H1 (cell line): Measurements from ENCODE around the gene CEP120. TPM values are rescaled to one million over a fixed set of nuclear protein-coding genes. Genes with fewer than 3 reads are reported as not detected.

Experiments used
- CTCF ChIA-PET: fragments of 300-600 bp; sonication (Branson Sonifier 250); formaldehyde crosslinking; loops from one replicate; lab custom pipeline; 2021; ENCODE audit not compliant: partially characterized antibody; lab: Charles Lee
- POLR2A ChIA-PET: fragments of 300-600 bp; sonication (Branson Sonifier 250); formaldehyde crosslinking; loops from one replicate; lab custom pipeline; 2021; ENCODE audit warnings: inconsistent platforms; ENCODE audit not compliant: partially characterized antibody; lab: Charles Lee
- DNase-seq, 2 experiments: peaks; one replicate each; pipeline versions ENCODE4 v3.0.0 to v3.0.0-alpha.2; 2010 to 2022; ENCODE audit warnings: low spot score in 2 of 2, low read depth in 1 of 2, mixed read lengths in 1 of 2
- FAIRE-seq: peaks from 2 replicates; lab custom pipeline; 2011; peaks lifted over from hg19 to GRCh38; lab: Jason Lieb, UNC
- H2AFZ ChIP-seq: 2 replicates; pipeline ENCODE4 v1.8.1; 2012; ENCODE audit warnings: low read length, inconsistent platforms
- H2AK5ac ChIP-seq: 2 replicates; pipeline ENCODE4 v1.6.1; 2013; ENCODE audit warnings: low read depth, low read length
- H2BK120ac ChIP-seq: replicated peaks from 2 replicates; pipeline ENCODE3; 2013; ENCODE audit warnings: low read depth, low read length, inconsistent platforms
- H2BK12ac ChIP-seq: 2 replicates; pipeline ENCODE4 v1.6.1; 2013; ENCODE audit warnings: low read depth, low read length
- H2BK15ac ChIP-seq: 2 replicates; pipeline ENCODE4 v1.6.1; 2013; ENCODE audit warnings: low read length
- H2BK20ac ChIP-seq: 2 replicates; pipeline ENCODE4 v1.6.1; 2013; ENCODE audit warnings: low read length
- H2BK5ac ChIP-seq: 2 replicates; pipeline ENCODE4 v1.6.1; 2013; ENCODE audit warnings: low read depth, low read length
- H3K14ac ChIP-seq: 2 replicates; pipeline ENCODE4 v1.6.1; 2013; ENCODE audit warnings: inconsistent platforms; ENCODE audit not compliant: insufficient read length
- H3K18ac ChIP-seq: 2 replicates; pipeline ENCODE4 v1.6.1; 2013; ENCODE audit warnings: low read length; ENCODE audit errors: extremely low read depth
- H3K23ac ChIP-seq: 2 replicates; pipeline ENCODE4 v1.6.1; 2013; ENCODE audit warnings: inconsistent platforms; ENCODE audit not compliant: insufficient read length
- H3K23me2 ChIP-seq: 2 replicates; pipeline ENCODE4 v1.6.1; 2013; ENCODE audit warnings: low read depth, low read length
- H3K27ac ChIP-seq: 2 replicates; pipeline ENCODE4 v1.6.1; 2011; ENCODE audit warnings: low read depth, low read length, inconsistent platforms
- H3K27me3 ChIP-seq, 4 experiments: replicated peaks in 1 of 4; 1 replicate in 1 of 4; 2 replicates in 3 of 4; pipeline versions ENCODE4 v1.6.1 to v1.8.1; 2011 to 2013; ENCODE audit warnings: low read length in 3 of 4, mild to moderate bottlenecking in 3 of 4, inconsistent platforms in 2 of 4, mixed read lengths in 2 of 4, moderate library complexity in 1 of 4; ENCODE audit not compliant: control insufficient read depth in 3 of 4, insufficient read depth in 3 of 4; ENCODE audit errors: extremely low read depth in 1 of 4
- H3K36me3 ChIP-seq, 4 experiments: 2 replicates each; pipeline versions ENCODE4 v1.6.1 to v1.8.1; 2011 to 2013; ENCODE audit warnings: mild to moderate bottlenecking in 4 of 4, low read length in 3 of 4, moderate library complexity in 2 of 4, control low read depth in 1 of 4, inconsistent platforms in 1 of 4; ENCODE audit not compliant: insufficient read depth in 4 of 4, control insufficient read depth in 2 of 4
- H3K4ac ChIP-seq: replicated peaks from 2 replicates; pipeline ENCODE3; 2013; ENCODE audit warnings: low read length, low read depth, mixed read lengths, inconsistent platforms; ENCODE audit not compliant: insufficient read length
- H3K4me1 ChIP-seq, 4 experiments: replicated peaks in 1 of 4; 1 replicate in 1 of 4; 2 replicates in 3 of 4; pipeline versions ENCODE4 v1.6.1 to v1.8.1; 2011 to 2013; ENCODE audit warnings: low read length in 3 of 4, inconsistent platforms in 2 of 4, mixed read lengths in 1 of 4; ENCODE audit not compliant: insufficient read depth in 4 of 4, control insufficient read depth in 3 of 4
- H3K4me2 ChIP-seq, 2 experiments: 2 replicates each; pipeline versions ENCODE4 v1.6.1 to v1.8.1; 2011 to 2013; ENCODE audit warnings: low read depth in 2 of 2, low read length in 2 of 2, control low read depth in 1 of 2, inconsistent platforms in 1 of 2, mild to moderate bottlenecking in 1 of 2; ENCODE audit not compliant: insufficient read depth in 1 of 2
- H3K4me3 ChIP-seq, 4 experiments: fragments of 200-600, 300-600 bp in 1 of 4; sonication (generic), shearing (Covaris generic), sonication (Bioruptor Twin) in 1 of 4; 2 replicates each; pipeline versions ENCODE4 v1.5.1 to v1.8.1; 2011 to 2016; ENCODE audit warnings: low read length in 4 of 4, low read depth in 3 of 4, control low read depth in 2 of 4, inconsistent platforms in 2 of 4, mild to moderate bottlenecking in 2 of 4, mixed read lengths in 1 of 4, moderate library complexity in 1 of 4; ENCODE audit not compliant: insufficient read depth in 2 of 4; ENCODE audit errors: extremely low read depth in 1 of 4
- H3K56ac ChIP-seq: replicated peaks from 2 replicates; pipeline ENCODE3; 2013; ENCODE audit warnings: low read depth, mild to moderate bottlenecking, mixed read lengths, low read length, inconsistent platforms; ENCODE audit not compliant: insufficient read length
- H3K79me1 ChIP-seq: 2 replicates; pipeline ENCODE4 v1.6.1; 2013; ENCODE audit warnings: low read depth, low read length, control low read depth
- H3K79me2 ChIP-seq, 2 experiments: 2 replicates each; pipeline versions ENCODE4 v1.6.1 to v1.8.1; 2012 to 2013; ENCODE audit warnings: low read length in 2 of 2, mild to moderate bottlenecking in 2 of 2, inconsistent platforms in 1 of 2; ENCODE audit not compliant: insufficient read depth in 2 of 2, control insufficient read depth in 1 of 2
- H3K9ac ChIP-seq, 4 experiments: replicated peaks in 1 of 4; 1 replicate in 1 of 4; 2 replicates in 3 of 4; pipeline versions ENCODE4 v1.6.1 to v1.8.1; 2011 to 2013; ENCODE audit warnings: low read depth in 3 of 4, low read length in 3 of 4, control low read depth in 2 of 4, mild to moderate bottlenecking in 2 of 4, moderate library complexity in 2 of 4, inconsistent platforms in 1 of 4; ENCODE audit errors: extremely low read depth in 1 of 4
- H3K9me3 ChIP-seq, 2 experiments: 2 replicates each; pipeline versions ENCODE4 v1.6.1 to v1.8.1; 2012 to 2013; ENCODE audit warnings: mild to moderate bottlenecking in 2 of 2, moderate library complexity in 2 of 2, control low read depth in 1 of 2, inconsistent platforms in 1 of 2, low read depth in 1 of 2, low read length in 1 of 2, mixed read lengths in 1 of 2; ENCODE audit not compliant: insufficient read depth in 2 of 2
- H4K20me1 ChIP-seq, 2 experiments: replicated peaks in 1 of 2; 2 replicates each; pipeline versions ENCODE3 to v1.8.1; 2011 to 2013; ENCODE audit warnings: inconsistent platforms in 2 of 2, low read length in 2 of 2, mild to moderate bottlenecking in 1 of 2; ENCODE audit not compliant: insufficient read depth in 2 of 2, control insufficient read depth in 1 of 2
- H4K5ac ChIP-seq: 2 replicates; pipeline ENCODE4 v1.6.1; 2013; ENCODE audit warnings: low read length, low read depth, mixed read lengths, inconsistent platforms; ENCODE audit not compliant: insufficient read length
- H4K8ac ChIP-seq: 2 replicates; pipeline ENCODE4 v1.8.0; 2013; ENCODE audit warnings: mild to moderate bottlenecking, moderate library complexity, low read length, inconsistent platforms; ENCODE audit not compliant: insufficient read depth; ENCODE audit errors: extremely low read depth
- H4K91ac ChIP-seq: replicated peaks from 2 replicates; pipeline ENCODE3; 2013; ENCODE audit warnings: low read length, mixed read lengths, inconsistent platforms; ENCODE audit not compliant: insufficient read length
- ASH2L ChIP-seq: fragments of 200-600, 300-600 bp; sonication (generic); IDR thresholded peaks from one replicate; pipeline ENCODE4 v1.7.1; 2017; ENCODE audit warnings: low read length
- GABPA ChIP-seq: IDR thresholded peaks from 2 replicates; pipeline ENCODE4 v1.6.1; 2011; ENCODE audit warnings: mild to moderate bottlenecking, low read length, moderate library complexity, borderline replicate concordance; ENCODE audit not compliant: insufficient read depth
- NRF1 ChIP-seq: IDR thresholded peaks from 2 replicates; pipeline ENCODE4 v1.6.1; 2011; ENCODE audit warnings: mild to moderate bottlenecking, low read depth, low read length, improper control_type of control experiment
- RNF2 ChIP-seq: fragments of 200-900, 300-1000 bp; sonication (generic); IDR thresholded peaks from 2 replicates; pipeline ENCODE4 v1.7.1; 2016; ENCODE audit warnings: borderline replicate concordance, low read depth, mild to moderate bottlenecking, antibody characterized with exemption, low read length; ENCODE audit not compliant: poor library complexity, severe bottlenecking; ENCODE audit errors: missing control alignments
- SIN3A ChIP-seq, 2 experiments: IDR thresholded peaks in 1 of 2; conservative IDR thresholded peaks in 1 of 2; 2 replicates each; pipeline ENCODE4 v1.6.1; 2011 to 2012; ENCODE audit warnings: low read length in 2 of 2, improper control_type of control experiment in 1 of 2, low read depth in 1 of 2, mild to moderate bottlenecking in 1 of 2
- WGBS, 2 experiments: shearing (Covaris generic) in 1 of 2; methylation state at CpG; one replicate each; pipeline versions ENCODE4 v1.1.6 to v1.1.7; 2013 to 2015; ENCODE audit warnings: low lambda C conversion rate in 2 of 2, mixed read lengths in 2 of 2, inconsistent platforms in 1 of 2, low coverage in 1 of 2, missing lambda C conversion rate in 1 of 2; ENCODE audit not compliant: insufficient replicate concordance in 2 of 2, insufficient coverage in 1 of 2, insufficient read length in 1 of 2; ENCODE audit errors: extremely low coverage in 1 of 2, missing lambda C conversion rate in 1 of 2; 5-methylcytosine and 5-hydroxymethylcytosine counted together
- long read RNA-seq, 2 experiments: library from RNA in 1 of 2; library from capped mRNA in 1 of 2; stranded (forward); transcript quantifications; one replicate each; pipeline ENCODE4 v2.0.0, GENCODE V29; 2021; ENCODE audit warnings: inconsistent platforms in 1 of 2
- polyA minus RNA-seq, 3 experiments: library from RNA; depleted of rRNA, polyadenylated mRNA; stranded (reverse); fragments of >200 nt; gene quantifications; 1 replicate in 2 of 3; 2 replicates in 1 of 3; pipeline ENCODE4 v1.2.3, GENCODE V29; 2011
- polyA plus RNA-seq, 7 experiments: library from polyadenylated mRNA; depleted of rRNA in 3 of 7; stranded (reverse) in 5 of 7; unstranded in 2 of 7; fragments of >200 nt in 5 of 7; fragments of 200-250 nt in 2 of 7; gene quantifications; 1 replicate in 5 of 7; 2 replicates in 1 of 7; 4 replicates in 1 of 7; pipeline versions ENCODE4 v1.2.1 to v1.2.3, GENCODE V29; 2011 to 2013; ENCODE audit warnings: missing spikeins in 2 of 7, mixed read lengths in 2 of 7
- total RNA-seq: library from RNA; stranded (reverse); fragmentation: NEBNext Ultra II Directional; extraction: Animal tissue kit (Norgen Biotek cat#: 25700); gene quantifications from 2 replicates; pipeline ENCODE4 v1.2.1, GENCODE V29; 2021

The CEP120 gene
- total RNA-seq (17.9 and 19.2 TPM in 2 replicates), polyA plus RNA-seq (2011; rRNA removed) (8.5 and 9.3 TPM in 2 replicates), polyA minus RNA-seq (2011; rRNA and poly(A)+ RNA removed) (58.7 and 80.4 TPM in 2 replicates)
- polyA plus RNA-seq (2011; cell fraction: cytosol; rRNA removed): 7.3 TPM
- 16.5 TPM for polyA plus RNA-seq (2011; cell fraction: nucleus; rRNA removed)
- 6.1 to 9.0 TPM (median 7.3 TPM) in 4 replicates for polyA plus RNA-seq (2012, experiment 1 of 2)
- polyA plus RNA-seq (2012, experiment 2 of 2): 0.56 TPM
- 8.7 TPM for polyA plus RNA-seq (2013, experiment 1 of 2)
- polyA plus RNA-seq (2013, experiment 2 of 2): 7.8 TPM
- polyA minus RNA-seq (2011; cell fraction: cytosol; rRNA and poly(A)+ RNA removed): 15.0 TPM
- 88.7 TPM for polyA minus RNA-seq (2011; cell fraction: nucleus; rRNA and poly(A)+ RNA removed)
- long read RNA-seq, experiment 1, partial matches to known transcripts: 8 of 9 reads
- long read RNA-seq, experiment 1, other reads (novel, unspliced or antisense): 1 of 9 reads
- long read RNA-seq, experiment 2: 0 reads

- no peak within 1 kb of the TSS for H2BK120ac ChIP-seq
- H3K79me1 ChIP-seq: 0 out of 2 replicates have a peak, but pooled peaks cover 2% of the 10 kb centered on the region
- peaks cover 0 to 7% (median 1%) of the 10 kb centered on the region in 4 experiments; a peak in 2 of 7 replicates for H3K4me1 ChIP-seq
- peak within 1 kb of the TSS; percentile 57 for H2BK5ac ChIP-seq
- H2AFZ ChIP-seq: peak within 1 kb of the TSS; percentile 89
- H3K9ac ChIP-seq: peak within 1 kb of the TSS; percentile 70 to 86 (median 78)
- ChIA-PET POLR2A (interaction anchor here (0.6 to 2.9 kb wide), 14 partner anchors 8 to 494 kb away, joined by 3 to 30 read pairs (median 5); partner anchors contain the start of gene CSNK1G3), CTCF (interaction anchor here (0.6 to 2.3 kb wide), 27 partner anchors 10 to 1026 kb away, joined by 3 to 13 read pairs (median 4); no protein-coding TSS in a partner anchor)
- FAIRE-seq (peak; percentile 93), DNase-seq (peak; percentile 95 to 97)
- H3K9me3 ChIP-seq: no peaks in the 10 kb centered on the region
- 3% methylated on average over 47 of the region's 47 CpGs; no CpG with 5 or more reads in 1 of the 2 experiments for WGBS, 2 experiments
- peaks cover 7% of the 10 kb centered on the region for H3K23me2 ChIP-seq
- H4K5ac ChIP-seq: peak within 1 kb of the TSS; percentile 37
- H3K79me2 ChIP-seq: peaks cover 0 to 32% of the 10 kb centered on the region in 2 experiments; a peak in 3 of 4 replicates
- peak within 1 kb of the TSS; percentile 66 for H4K91ac ChIP-seq
- no peak within 1 kb of the TSS for H2BK20ac ChIP-seq
- no peak within 1 kb of the TSS for H2BK15ac ChIP-seq
- peak within 1 kb of the TSS; percentile 83; the same call in 1 of the 2 replicates for H4K8ac ChIP-seq
- no peak within 1 kb of the TSS for H3K14ac ChIP-seq
- H3K56ac ChIP-seq: no peak within 1 kb of the TSS
- H2BK12ac ChIP-seq: peak within 1 kb of the TSS; percentile 88; the same call in 1 of the 2 replicates
- H3K36me3 ChIP-seq: no peaks in the 10 kb centered on the region
- no peaks in the 10 kb centered on the region for H3K27me3 ChIP-seq
- H2AK5ac ChIP-seq: no peak within 1 kb of the TSS; the same call in 1 of the 2 replicates
- no peak within 1 kb of the TSS for H3K4ac ChIP-seq
- no peak within 1 kb of the TSS for H3K23ac ChIP-seq
- peak within 1 kb of the TSS; percentile 80 for H3K18ac ChIP-seq
- peak within 1 kb of the TSS; percentile 84 to 95 for H3K4me2 ChIP-seq
- peak within 1 kb of the TSS; percentile 79 for H3K27ac ChIP-seq
- H3K4me3 ChIP-seq: peak within 1 kb of the TSS; percentile 68 to 92 (median 80)
- H4K20me1 ChIP-seq: no peaks in the 10 kb centered on the region
- peak; percentile 75 for TF ChIP-seq NRF1
- TF ChIP-seq ASH2L: peak; percentile 92
- TF ChIP-seq RNF2: no peak
- TF ChIP-seq SIN3A (conservative IDR thresholded peaks at IDR 0.05 in 1 of 2, IDR thresholded peaks at IDR 0.05 in 1 of 2; ENCODE audit: low read depth in 1 of 2, low read length in 2 of 2): peak; percentile 73 to 90; a peak in 2 of 4 replicates
- TF ChIP-seq GABPA: no peak
Observed at GRCh38 chr5:123423278-123424149, at the start of gene CEP120. CEP120 (minus strand) TSS chr5:123423403; CDS start chr5:123422998, 405 bp downstream.
